GM23338 (cell line): ENCODE results near the gene ISOC2. TPM values are rescaled to one million over a fixed set of nuclear protein-coding genes. Genes with fewer than 3 reads are reported as not detected.

ENCODE experiments used
- ATAC-seq: fragments of 200-7000 bp; cut with Tn5 transposase; 3 replicates; pipeline ENCODE4 v1.9.1; 2020
- DNase-seq: peaks from one replicate; pipeline ENCODE4 v3.0.0-alpha.2; 2015; ENCODE audit warnings: low spot score
- H2AFZ ChIP-seq: fragments of 200-600 bp; sonication (generic); 2 replicates; pipeline ENCODE4 v1.8.0; 2016; ENCODE audit warnings: antibody characterized with exemption, mild to moderate bottlenecking, moderate library complexity
- H3F3A ChIP-seq: fragments of 200-600 bp; sonication (generic); replicated peaks from 2 replicates; pipeline ENCODE4 v1.8.0; 2017; ENCODE audit warnings: antibody characterized with exemption, mixed run types, low read depth
- H3K27ac ChIP-seq: fragments of 200-600 bp; sonication (generic); 2 replicates; pipeline ENCODE4 v1.6.1; 2016; ENCODE audit warnings: low read depth
- H3K27me3 ChIP-seq: fragments of 200-600 bp; sonication (generic); 2 replicates; pipeline ENCODE4 v1.8.0; 2016; ENCODE audit warnings: mild to moderate bottlenecking, mixed run types, moderate library complexity; ENCODE audit not compliant: insufficient read depth
- H3K36me3 ChIP-seq: fragments of 200-600 bp; sonication (generic); 2 replicates; pipeline ENCODE4 v1.8.0; 2016; ENCODE audit warnings: mild to moderate bottlenecking; ENCODE audit not compliant: insufficient read depth
- H3K4me1 ChIP-seq: fragments of 200-600 bp; sonication (generic); 2 replicates; pipeline ENCODE4 v1.8.0; 2016; ENCODE audit warnings: mild to moderate bottlenecking, moderate library complexity; ENCODE audit not compliant: insufficient read depth
- H3K4me2 ChIP-seq: fragments of 200-600 bp; sonication (generic); 2 replicates; pipeline ENCODE4 v1.7.1; 2017; ENCODE audit warnings: mixed run types
- H3K4me3 ChIP-seq: fragments of 200-600 bp; sonication (generic); 2 replicates; pipeline ENCODE4 v1.6.1; 2016; ENCODE audit warnings: mixed run types
- H3K79me2 ChIP-seq: fragments of 200-600 bp; sonication (generic); replicated peaks from 2 replicates; pipeline ENCODE4 v1.8.0; 2017; ENCODE audit warnings: mild to moderate bottlenecking; ENCODE audit not compliant: insufficient read depth
- H3K9me2 ChIP-seq: fragments of 200-600 bp; sonication (generic); 2 replicates; pipeline ENCODE4 v1.8.0; 2017; ENCODE audit not compliant: insufficient read depth
- H4K20me1 ChIP-seq: fragments of 200-600 bp; sonication (generic); replicated peaks from 2 replicates; pipeline ENCODE4 v1.8.0; 2017; ENCODE audit warnings: mild to moderate bottlenecking; ENCODE audit not compliant: insufficient read depth
- H3K27ac Mint-ChIP-seq: 2 replicates; pipeline ENCODE4 v1.8.0; 2020; ENCODE audit warnings: inconsistent platforms, mild to moderate bottlenecking, moderate library complexity, mixed read lengths
- H3K27me3 Mint-ChIP-seq: 3 replicates; pipeline ENCODE4 v1.8.0; 2022; ENCODE audit warnings: low read depth, mild to moderate bottlenecking, moderate library complexity, mixed read lengths, inconsistent platforms; ENCODE audit not compliant: insufficient read depth, poor library complexity
- H3K36me3 Mint-ChIP-seq: 3 replicates; pipeline ENCODE4 v1.8.0; 2021; ENCODE audit warnings: low read depth, mild to moderate bottlenecking, inconsistent platforms, moderate library complexity, mixed read lengths
- H3K4me1 Mint-ChIP-seq: 3 replicates; pipeline ENCODE4 v1.8.0; 2020; ENCODE audit warnings: mild to moderate bottlenecking, inconsistent platforms, mixed read lengths
- H3K4me3 Mint-ChIP-seq: 3 replicates; pipeline ENCODE4 v1.8.0; 2021; ENCODE audit warnings: moderate library complexity, mild to moderate bottlenecking, inconsistent platforms, mixed read lengths
- H3K9me3 Mint-ChIP-seq: 3 replicates; pipeline ENCODE4 v1.8.0; 2020; ENCODE audit warnings: moderate library complexity, mild to moderate bottlenecking, inconsistent platforms, mixed read lengths
- CREB1 ChIP-seq: fragments of 250-450 bp; sonication (Bioruptor Pico); IDR thresholded peaks from 2 replicates; pipeline ENCODE4 v1.5.0; 2020; ENCODE audit warnings: low read depth, mild to moderate bottlenecking, moderate library complexity
- ETS1 ChIP-seq: IDR thresholded peaks from 2 replicates; pipeline ENCODE4 v1.6.1; 2016; ENCODE audit warnings: antibody characterized with exemption
- NANOG ChIP-seq: IDR thresholded peaks from 2 replicates; pipeline ENCODE4 v1.6.1; 2016; ENCODE audit warnings: antibody characterized with exemption, borderline replicate concordance
- ZNF114 ChIP-seq: fragments of 250-450 bp; sonication (Bioruptor Pico); IDR thresholded peaks from 2 replicates; pipeline ENCODE4 v1.5.0; 2020; ENCODE audit warnings: mild to moderate bottlenecking, moderate library complexity
- ZNF331 ChIP-seq: fragments of 250-450 bp; sonication (Bioruptor Pico); IDR thresholded peaks from 2 replicates; pipeline ENCODE4 v1.5.0; 2020; ENCODE audit warnings: low read depth, mild to moderate bottlenecking, moderate library complexity
- ZNF462 ChIP-seq: fragments of 250-450 bp; sonication (Bioruptor Pico); IDR thresholded peaks from 2 replicates; pipeline ENCODE4 v1.5.0; 2020; ENCODE audit warnings: mild to moderate bottlenecking, moderate library complexity
- polyA plus RNA-seq: library from polyadenylated mRNA; unstranded; fragments of >200 nt; fragmentation: Nextera tagmentation; extraction: Ambion mirVana; gene quantifications from 2 replicates; pipeline ENCODE4 v1.2.1, GENCODE V29; 2016
- total RNA-seq: library from RNA; depleted of rRNA; stranded (reverse); fragments of >200 nt; shearing (Covaris generic); gene quantifications from 2 replicates; pipeline ENCODE4 v1.2.3, GENCODE V29; 2014

The ISOC2 gene
- total and polyA plus RNA-seq, 2 experiments from 2014 or later = 62.6 to 85.2 TPM

GRCh38 chr19:55466241-55466614, 4.8 kb upstream of the ISOC2 start (continued):
- TF ChIP-seq ZNF462 (CRISPR knock-in tag) (no peak), ZNF331 (CRISPR knock-in tag) (no peak), ZNF114 (CRISPR knock-in tag) (no peak), CREB1 (CRISPR knock-in tag) (no peak), ETS1 (no peak)

GRCh38 chr19:55465460-55466240, 4.2 kb upstream of the ISOC2 start:
- TF ChIP-seq NANOG = no peak
- peaks cover 16% of the 10 kb centered on the region; the same call in 1 of the 2 replicates for H3F3A ChIP-seq
- Mint-ChIP-seq H3K27me3 (peaks cover 21% of the 10 kb centered on the region), H3K4me1 (peaks cover 17% of the 10 kb centered on the region), H3K27ac (no peak overlapping the region), H3K36me3 (peaks cover 2% of the 10 kb centered on the region; the same call in 1 of the 3 replicates), H3K9me3 (peaks cover 3% of the 10 kb centered on the region; the same call in 1 of the 3 replicates), H3K4me3 (no peak overlapping the region; the same call in 2 of the 3 replicates)
- H3K4me3 ChIP-seq = no peak overlapping the region
- H4K20me1 ChIP-seq = no peaks in the 10 kb centered on the region
- no peak overlapping the region for H3K27ac ChIP-seq
- DNase-seq = no peak
- H2AFZ ChIP-seq = no peak overlapping the region
- no peaks in the 10 kb centered on the region for H3K79me2 ChIP-seq
- H3K9me2 ChIP-seq = no peaks in the 10 kb centered on the region
- H3K4me1 ChIP-seq = peaks cover 13% of the 10 kb centered on the region
- no peaks in the 10 kb centered on the region for H3K36me3 ChIP-seq
- H3K4me2 ChIP-seq = no peak overlapping the region
- no peaks in the 10 kb centered on the region for H3K27me3 ChIP-seq
- no peak for ATAC-seq
